Memory B cell (primary cell): ENCODE data around the gene KCNK2.
"Not testable (repeated sequence)": the region's sequence is repeated elsewhere in the genome, so short reads cannot be mapped to it uniquely, and the experiment has no call there.

Source experiments
- ATAC-seq: fragments of 150-1000 bp; cut with Tn5 transposase; 2 replicates; pipeline ENCODE4 v1.10.0; 2021; ENCODE audit warnings: low read depth, mild to moderate bottlenecking, moderate library complexity
- DNase-seq, 2 donors: peaks; one replicate each; pipeline ENCODE4 v3.0.0; 2022; ENCODE audit warnings: low spot score in 2 of 2
- H3K27ac Mint-ChIP-seq: one replicate; pipeline ENCODE4 v1.8.0; 2022; ENCODE audit warnings: mild to moderate bottlenecking, moderate library complexity, mixed read lengths
- H3K27me3 Mint-ChIP-seq: one replicate; pipeline ENCODE4 v1.8.0; 2022; ENCODE audit warnings: mixed read lengths
- H3K36me3 Mint-ChIP-seq: one replicate; pipeline ENCODE4 v1.8.0; 2022; ENCODE audit warnings: mild to moderate bottlenecking, mixed read lengths
- H3K4me1 Mint-ChIP-seq: one replicate; pipeline ENCODE4 v1.8.0; 2022; ENCODE audit warnings: mixed read lengths
- H3K4me3 Mint-ChIP-seq: one replicate; pipeline ENCODE4 v1.8.0; 2022; ENCODE audit warnings: mild to moderate bottlenecking, moderate library complexity, mixed read lengths
- H3K9me3 Mint-ChIP-seq: one replicate; pipeline ENCODE4 v1.8.0; 2022; ENCODE audit warnings: mixed read lengths

The KCNK2 gene

DNA sequence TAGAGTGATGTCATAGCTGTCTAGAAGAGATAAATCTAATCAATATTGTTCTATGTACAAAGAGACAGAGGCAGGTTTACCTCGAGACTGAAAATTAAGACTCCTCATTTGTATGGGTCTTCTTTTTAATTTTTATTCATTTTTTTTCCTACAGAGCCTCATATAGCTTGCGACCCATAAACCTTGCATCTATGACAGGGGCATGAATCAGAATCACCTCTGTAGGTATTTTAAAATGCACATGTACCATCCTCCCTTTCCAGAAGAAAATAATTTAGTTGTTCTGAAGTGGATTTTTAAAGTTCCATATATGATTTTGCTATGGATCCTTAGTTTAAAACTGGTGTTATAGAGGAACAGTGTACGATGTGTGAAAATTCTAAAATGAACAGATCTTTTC, 64.5 kb downstream of the KCNK2 start:
- Mint-ChIP-seq H3K27ac (no peak overlapping the region), H3K27me3 (no peaks in the 10 kb centered on the region), H3K36me3 (no peaks in the 10 kb centered on the region), H3K4me3 (no peak overlapping the region), H3K4me1 (no peaks in the 10 kb centered on the region), H3K9me3 (peaks cover 1% of the 10 kb centered on the region)
- no peak for ATAC-seq
- no peak for DNase-seq

GRCh38 chr1:215151841-215152549, 69.5 kb downstream of the KCNK2 start:
- no peak for ATAC-seq
- no peak overlapping the region for H3K4me3 Mint-ChIP-seq
- no peak for DNase-seq
- H3K36me3 Mint-ChIP-seq = no peaks in the 10 kb centered on the region
- H3K4me1 Mint-ChIP-seq = no peaks in the 10 kb centered on the region
- H3K27ac Mint-ChIP-seq = no peak overlapping the region
- no peaks in the 10 kb centered on the region for H3K9me3 Mint-ChIP-seq
- H3K27me3 Mint-ChIP-seq = no peaks in the 10 kb centered on the region

- H3K27ac Mint-ChIP-seq = no peak overlapping the region
- H3K4me3 Mint-ChIP-seq = no peak overlapping the region
- H3K9me3 Mint-ChIP-seq = peaks cover 8% of the 10 kb centered on the region
- no peaks in the 10 kb centered on the region for H3K4me1 Mint-ChIP-seq
- H3K27me3 Mint-ChIP-seq = no peaks in the 10 kb centered on the region
- ATAC-seq (no peak), DNase-seq (no peak)
- H3K36me3 Mint-ChIP-seq = no peaks in the 10 kb centered on the region
Measured at GRCh38 chr1:215156232-215156631, 73.7 kb downstream of the KCNK2 start.

DNA sequence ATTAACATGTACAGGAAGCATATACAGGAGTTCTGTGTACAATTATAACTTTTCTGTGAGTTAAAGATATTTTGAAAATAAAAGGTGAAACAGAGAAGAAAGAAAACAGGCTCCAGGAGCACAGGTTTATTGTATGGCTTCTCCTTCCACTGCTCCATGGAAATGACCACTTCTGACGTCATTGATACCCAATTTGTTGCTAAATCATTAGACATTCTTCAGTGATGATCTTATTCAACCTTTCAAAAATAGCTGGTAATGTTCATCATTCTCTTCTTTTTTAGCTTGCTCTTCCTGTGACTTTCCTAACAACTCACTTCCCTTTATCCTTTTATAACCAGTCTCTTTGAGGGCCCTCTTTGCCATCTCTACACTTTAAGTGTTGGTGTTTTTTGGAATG, 77.8 kb downstream of the KCNK2 start:
- Mint-ChIP-seq H3K27me3 (no peaks in the 10 kb centered on the region), H3K36me3 (no peaks in the 10 kb centered on the region), H3K27ac (no peak overlapping the region), H3K9me3 (peaks cover 18% of the 10 kb centered on the region), H3K4me3 (no peak overlapping the region), H3K4me1 (no peaks in the 10 kb centered on the region)
- ATAC-seq = no peak
- DNase-seq = no peak

GRCh38 chr1:215163144-215163543, 80.6 kb downstream of the KCNK2 start:
- not testable (repeated sequence) for H3K36me3 Mint-ChIP-seq, ATAC-seq, H3K27ac Mint-ChIP-seq, DNase-seq, H3K27me3 Mint-ChIP-seq, H3K4me1 Mint-ChIP-seq, H3K4me3 Mint-ChIP-seq
- H3K9me3 Mint-ChIP-seq = peaks cover 20% of the 10 kb centered on the region

DNA sequence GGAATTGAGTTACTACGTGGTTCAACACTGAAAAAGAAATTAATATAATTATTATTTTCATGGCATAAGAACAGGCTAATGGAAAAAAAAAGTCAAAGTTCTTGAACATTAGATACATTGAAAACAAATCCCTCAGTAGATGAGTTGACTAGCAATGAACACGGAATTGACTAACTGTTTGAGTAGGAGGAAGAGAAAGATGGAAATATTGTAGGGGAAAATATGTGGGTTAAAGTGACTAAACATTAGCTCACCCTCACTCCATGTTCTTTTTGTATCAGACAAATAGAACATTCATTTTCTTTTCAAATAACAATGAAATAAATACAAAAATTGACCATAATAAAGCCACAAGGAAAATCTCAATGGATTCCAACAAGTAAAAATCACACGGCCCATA, 84.3 kb downstream of the KCNK2 start:
- Mint-ChIP-seq H3K27ac (no peak overlapping the region), H3K9me3 (peaks cover 15% of the 10 kb centered on the region), H3K27me3 (no peaks in the 10 kb centered on the region), H3K36me3 (no peaks in the 10 kb centered on the region), H3K4me3 (no peak overlapping the region), H3K4me1 (no peaks in the 10 kb centered on the region)
- ATAC-seq (no peak), DNase-seq (no peak)

GRCh38 chr1:215181518-215181917, 99.0 kb downstream of the KCNK2 start:
- Mint-ChIP-seq H3K4me3 (no peak overlapping the region), H3K4me1 (no peaks in the 10 kb centered on the region), H3K9me3 (peaks cover 5% of the 10 kb centered on the region), H3K27ac (no peak overlapping the region), H3K36me3 (no peaks in the 10 kb centered on the region), H3K27me3 (no peaks in the 10 kb centered on the region)
- ATAC-seq (no peak), DNase-seq (no peak)

DNA sequence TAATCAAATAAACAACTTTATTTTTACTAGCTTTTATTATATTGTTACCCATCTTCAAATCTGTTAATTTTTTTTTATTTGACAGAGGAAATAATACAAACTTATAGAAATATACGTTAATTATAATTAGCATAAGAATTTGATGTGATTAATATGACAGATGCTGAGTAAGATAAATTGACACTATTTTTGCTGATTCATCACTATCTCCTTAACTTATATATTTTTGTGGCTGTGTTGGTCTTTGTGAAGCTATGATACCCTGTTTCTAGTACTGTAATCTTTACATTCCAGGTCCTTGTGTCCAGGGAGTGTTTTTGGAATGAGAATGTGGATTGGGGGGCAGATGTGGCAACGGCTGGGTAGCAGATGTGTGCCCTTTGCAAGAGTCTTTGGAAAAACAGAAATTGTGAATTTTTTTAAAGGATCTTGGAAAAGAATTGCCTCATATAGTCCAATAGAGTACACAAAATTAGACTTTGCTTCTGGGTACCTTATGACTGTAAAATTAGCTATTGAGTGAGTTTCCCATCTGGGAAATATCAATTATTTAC, 102.6 kb downstream of the KCNK2 start:
- no peak for DNase-seq
- Mint-ChIP-seq H3K4me3 (no peak overlapping the region), H3K27ac (no peak overlapping the region)

DNA sequence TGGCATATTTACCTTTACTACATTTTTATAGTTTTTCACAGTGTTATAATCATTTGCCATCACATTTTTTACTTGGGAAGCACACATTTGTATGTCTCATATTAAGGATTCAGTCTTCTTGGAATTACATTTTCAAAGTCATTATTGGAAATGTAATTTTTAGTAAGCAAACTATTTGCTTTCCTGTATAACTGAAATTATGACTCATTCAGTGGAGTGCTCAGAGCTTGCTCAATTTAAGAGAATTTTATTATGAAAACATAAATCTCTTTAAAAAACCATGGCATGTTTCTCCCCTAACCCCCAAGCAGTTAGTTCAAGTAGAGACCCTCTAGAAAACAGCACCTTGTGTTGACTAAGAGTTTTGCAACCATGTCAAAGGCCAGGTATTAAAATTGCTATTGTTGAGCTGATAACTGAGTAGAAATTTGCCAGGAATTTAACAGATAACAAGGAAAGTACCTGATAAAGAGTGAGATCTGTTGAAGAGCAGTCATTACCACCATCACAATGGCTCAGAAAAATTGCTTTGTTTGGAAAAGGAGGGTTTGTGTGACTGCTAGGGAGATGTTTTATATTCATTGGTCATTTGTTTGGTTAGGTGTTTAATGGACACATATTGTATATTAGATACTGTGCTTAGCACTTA, 105.9 kb downstream of the KCNK2 start:
- Mint-ChIP-seq H3K4me1 (no peaks in the 10 kb centered on the region), H3K27ac (no peak overlapping the region), H3K36me3 (no peaks in the 10 kb centered on the region), H3K9me3 (peaks cover 1% of the 10 kb centered on the region), H3K27me3 (no peaks in the 10 kb centered on the region), H3K4me3 (no peak overlapping the region)
- no peak for DNase-seq
- ATAC-seq = no peak

More for the DNA sequence above, 102.6 kb downstream of the KCNK2 start:
- Mint-ChIP-seq H3K4me1 (no peaks in the 10 kb centered on the region), H3K27me3 (no peaks in the 10 kb centered on the region), H3K9me3 (peaks cover 2% of the 10 kb centered on the region), H3K36me3 (no peaks in the 10 kb centered on the region)
- no peak for ATAC-seq

DNA sequence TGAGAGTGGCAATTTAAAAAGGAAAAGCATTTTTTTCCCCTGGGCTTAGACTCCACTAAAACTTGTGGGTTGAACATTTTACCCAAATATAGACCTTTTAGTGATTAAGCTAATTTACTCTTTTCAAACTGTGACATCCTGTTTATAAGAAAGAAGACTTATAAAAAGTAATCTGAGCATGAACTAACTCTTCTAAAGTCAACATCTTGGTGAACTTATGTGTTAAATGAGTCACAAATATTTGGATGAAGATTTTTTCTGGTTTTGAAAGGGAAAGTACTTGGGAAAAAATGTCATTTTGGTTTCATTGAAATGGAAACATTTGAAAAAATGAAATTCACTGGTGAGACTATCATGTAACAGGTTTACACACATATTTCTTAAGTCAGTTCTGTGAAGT, 109.8 kb downstream of the KCNK2 start:
- no peaks in the 10 kb centered on the region for H3K36me3 Mint-ChIP-seq
- no peaks in the 10 kb centered on the region for H3K4me1 Mint-ChIP-seq
- DNase-seq (no peak), ATAC-seq (no peak)
- no peak overlapping the region for H3K4me3 Mint-ChIP-seq
- no peak overlapping the region for H3K27ac Mint-ChIP-seq
- H3K27me3 Mint-ChIP-seq = no peaks in the 10 kb centered on the region
- peaks cover 3% of the 10 kb centered on the region for H3K9me3 Mint-ChIP-seq

DNA sequence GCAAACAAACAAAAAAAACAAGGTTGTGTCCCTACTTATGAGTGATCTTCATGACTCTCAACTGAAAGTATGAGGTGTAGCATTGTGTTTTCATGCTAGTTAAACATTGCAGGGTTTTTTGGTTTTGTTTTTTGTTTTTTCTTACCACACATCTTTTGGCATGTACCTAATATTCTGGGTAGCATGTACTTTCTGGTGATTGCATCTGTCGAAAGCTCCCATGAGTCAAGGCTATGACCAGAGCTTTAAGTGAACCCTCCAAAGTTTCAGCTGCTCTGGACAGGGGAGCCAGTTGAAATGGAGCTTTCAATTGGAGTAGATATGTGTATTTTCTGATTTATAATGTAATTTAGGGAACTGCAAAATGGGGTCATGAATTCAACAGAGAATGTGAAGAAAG, 115.5 kb downstream of the KCNK2 start:
- ATAC-seq = no peak
- no peak for DNase-seq
- Mint-ChIP-seq H3K4me1 (no peaks in the 10 kb centered on the region), H3K4me3 (no peak overlapping the region), H3K36me3 (no peaks in the 10 kb centered on the region), H3K27me3 (no peaks in the 10 kb centered on the region), H3K9me3 (peaks cover 5% of the 10 kb centered on the region), H3K27ac (no peak overlapping the region)

GRCh38 chr1:215200121-215200520, 117.6 kb downstream of the KCNK2 start:
- no peak overlapping the region for H3K4me3 Mint-ChIP-seq
- no peak for ATAC-seq
- H3K9me3 Mint-ChIP-seq = peaks cover 3% of the 10 kb centered on the region
- H3K27ac Mint-ChIP-seq = no peak overlapping the region
- no peaks in the 10 kb centered on the region for H3K4me1 Mint-ChIP-seq
- no peaks in the 10 kb centered on the region for H3K27me3 Mint-ChIP-seq
- no peaks in the 10 kb centered on the region for H3K36me3 Mint-ChIP-seq
- no peak for DNase-seq

GRCh38 chr1:215201283-215201682, 118.7 kb downstream of the KCNK2 start:
- peaks cover 3% of the 10 kb centered on the region for H3K9me3 Mint-ChIP-seq
- DNase-seq (no peak), ATAC-seq (no peak)
- H3K27ac Mint-ChIP-seq = no peak overlapping the region
- H3K4me3 Mint-ChIP-seq = no peak overlapping the region
- H3K27me3 Mint-ChIP-seq = no peaks in the 10 kb centered on the region
- H3K36me3 Mint-ChIP-seq = no peaks in the 10 kb centered on the region
- H3K4me1 Mint-ChIP-seq = no peaks in the 10 kb centered on the region

DNA sequence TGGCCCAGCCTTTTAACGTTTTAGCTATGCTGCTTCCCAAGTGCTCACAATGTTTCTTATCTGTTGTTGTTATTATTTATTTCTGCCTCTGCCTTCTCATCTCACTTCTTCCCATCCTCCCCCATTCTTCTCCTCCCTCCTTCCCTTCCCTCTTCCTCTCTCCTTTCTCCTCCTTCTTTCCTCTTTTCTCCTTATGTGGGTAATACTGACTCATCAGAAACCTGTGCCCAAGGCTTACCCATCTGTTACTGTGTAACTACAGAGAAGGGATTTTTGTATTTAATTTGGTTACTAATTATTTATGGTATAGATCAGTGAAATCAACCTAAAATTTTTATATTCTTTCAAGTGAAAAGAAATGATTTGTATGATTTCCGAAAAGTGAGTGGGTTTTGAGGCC, 120.3 kb downstream of the KCNK2 start:
- Mint-ChIP-seq H3K27me3 (no peaks in the 10 kb centered on the region), H3K9me3 (peaks cover 3% of the 10 kb centered on the region), H3K4me1 (no peaks in the 10 kb centered on the region), H3K4me3 (no peak overlapping the region), H3K36me3 (no peaks in the 10 kb centered on the region), H3K27ac (no peak overlapping the region)
- ATAC-seq (no peak), DNase-seq (no peak)

GRCh38 chr1:215210167-215210566, 127.6 kb downstream of the KCNK2 start:
- Mint-ChIP-seq H3K36me3 (no peaks in the 10 kb centered on the region), H3K4me1 (no peaks in the 10 kb centered on the region), H3K27me3 (no peaks in the 10 kb centered on the region), H3K9me3 (no peaks in the 10 kb centered on the region), H3K4me3 (no peak overlapping the region), H3K27ac (no peak overlapping the region)
- DNase-seq (no peak), ATAC-seq (no peak)
